Epithelial cell of esophagus (primary cell): ENCODE measurements around the gene RERE.
"Not testable (repeated sequence)": the region's sequence is repeated elsewhere in the genome, so short reads cannot be mapped to it uniquely, and the experiment has no call there.

Experiments
- DNase-seq: peaks from one replicate; pipeline ENCODE4 v3.0.0; 2010; ENCODE audit warnings: low read depth
- H3K4me3 ChIP-seq: 2 replicates; pipeline ENCODE4 v1.5.1; 2011; ENCODE audit warnings: mild to moderate bottlenecking, low read length, control low read depth
- CTCF ChIP-seq: IDR thresholded peaks from 2 replicates; pipeline ENCODE4 v1.5.1; 2011; ENCODE audit warnings: low read depth, mild to moderate bottlenecking, low read length, control low read depth, inconsistent platforms; ENCODE audit not compliant: insufficient read depth; ENCODE audit errors: missing control alignments

The RERE gene

GRCh38 chr1:8456308-8456912 is 361.0 kb downstream of the RERE start:
- peak; percentile 65 for DNase-seq
- TF ChIP-seq CTCF: no peak
- H3K4me3 ChIP-seq: no peak overlapping the region

- DNase-seq: no peak
- TF ChIP-seq CTCF: no peak
- no peak overlapping the region for H3K4me3 ChIP-seq
Measured at GRCh38 chr1:8455700-8456307, 361.6 kb downstream of the RERE start.

GRCh38 chr1:8450312-8450711 is 367.1 kb downstream of the RERE start:
- no peak for DNase-seq
- no peak overlapping the region for H3K4me3 ChIP-seq
- TF ChIP-seq CTCF: no peak

- no peak for TF ChIP-seq CTCF
- peak; percentile 79 for DNase-seq
- H3K4me3 ChIP-seq: no peak overlapping the region
Measured at GRCh38 chr1:8448911-8449661, 368.4 kb downstream of the RERE start.

- not testable (repeated sequence) for DNase-seq, H3K4me3 ChIP-seq
Measured at GRCh38 chr1:8448505-8448904, 368.9 kb downstream of the RERE start.

- no peak for TF ChIP-seq CTCF
- no peak for DNase-seq
- H3K4me3 ChIP-seq: no peak overlapping the region
Measured at GRCh38 chr1:8447616-8448150, 369.8 kb downstream of the RERE start.

GRCh38 chr1:8446119-8446518 is 371.3 kb downstream of the RERE start:
- not testable (repeated sequence) for DNase-seq, H3K4me3 ChIP-seq
